Panc1 (cell line): ENCODE data around the gene TMEM107. TPM values are rescaled to one million over a fixed set of nuclear protein-coding genes. Genes with fewer than 3 reads are reported as not detected.

ENCODE experiments used
- ATAC-seq: fragments of 200-7000 bp; cut with Tn5 transposase; 2 replicates; pipeline ENCODE4 v1.9.1; 2020; ENCODE audit warnings: mild to moderate bottlenecking, moderate library complexity
- BruUV-seq: library from RNA; stranded (reverse); fragments of 400-500 nt; replicated peaks from 2 replicates; lab custom pipeline; 2021; lab: Mats Ljungman, UMichigan
- CTCF ChIA-PET: fragments of 300-600 bp; sonication (Branson Sonifier 250); formaldehyde crosslinking; loops from one replicate; lab custom pipeline; 2022; ENCODE audit warnings: antibody characterized with exemption; lab: Charles Lee
- POLR2A ChIA-PET: fragments of 300-600 bp; sonication (Branson Sonifier 250); formaldehyde crosslinking; loops from one replicate; lab custom pipeline; 2022; ENCODE audit warnings: antibody characterized with exemption; lab: Charles Lee
- DNase-seq: peaks from one replicate; pipeline ENCODE4 v3.0.0-alpha.2; 2010; ENCODE audit warnings: low read depth, low spot score
- H3K27ac ChIP-seq: 2 replicates; pipeline ENCODE4 v1.5.1; 2011; ENCODE audit warnings: mild to moderate bottlenecking, low read length, inconsistent platforms
- H3K27me3 ChIP-seq: fragments of 200-500 bp; sonication (Bioruptor generic); 2 replicates; pipeline ENCODE4 v1.6.0; 2014; ENCODE audit warnings: low read length, inconsistent platforms; ENCODE audit not compliant: control insufficient read depth, insufficient read depth
- H3K36me3 ChIP-seq: fragments of 200-500 bp; sonication (Bioruptor generic); 2 replicates; pipeline ENCODE4 v1.5.1; 2014; ENCODE audit warnings: inconsistent platforms, mild to moderate bottlenecking, low read length, moderate library complexity; ENCODE audit not compliant: control insufficient read depth, insufficient read depth
- H3K4me1 ChIP-seq: 2 replicates; pipeline ENCODE4 v1.5.1; 2011; ENCODE audit warnings: inconsistent platforms, mild to moderate bottlenecking, low read length, moderate library complexity; ENCODE audit not compliant: control insufficient read depth, insufficient read depth
- H3K4me3 ChIP-seq, 2 experiments: 2 replicates each; pipeline ENCODE4 v1.5.1; 2011 to 2012; ENCODE audit warnings: low read depth in 2 of 2, low read length in 2 of 2, mild to moderate bottlenecking in 2 of 2, inconsistent platforms in 1 of 2, moderate library complexity in 1 of 2
- H3K9me3 ChIP-seq: fragments of 200-500 bp; sonication (Bioruptor generic); 2 replicates; pipeline ENCODE4 v1.5.1; 2014; ENCODE audit warnings: low read depth, mild to moderate bottlenecking, inconsistent platforms, low read length, moderate library complexity; ENCODE audit not compliant: control insufficient read depth, insufficient read depth
- POLR2AphosphoS5 ChIP-seq: IDR thresholded peaks from 2 replicates; pipeline ENCODE4 v1.6.1; 2012; ENCODE audit warnings: mild to moderate bottlenecking, low read depth, low read length, moderate library complexity
- SIN3A ChIP-seq: IDR thresholded peaks from 2 replicates; pipeline ENCODE4 v1.6.1; 2012; ENCODE audit warnings: low read depth, mild to moderate bottlenecking, low read length, moderate library complexity, borderline replicate concordance; ENCODE audit not compliant: insufficient read depth
- TCF7L2 ChIP-seq: IDR thresholded peaks from 2 replicates; pipeline ENCODE4 v1.6.1; 2011; ENCODE audit warnings: mild to moderate bottlenecking, low read depth, low read length, inconsistent platforms
- in situ Hi-C: cut with HindIII; loops from 2 replicates; pipeline ENCODE4 v1.10.0; 2016; ENCODE audit warnings: low sequenced_read_pairs, low pct_unique_long_range_greater_than_20kb
- intact Hi-C: fragments of 100-400 bp; cut with micrococcal nuclease; formaldehyde crosslinking; loops from one replicate; pipeline ENCODE4 v1.10.0; 2022; ENCODE audit not compliant: unreplicated experiment
- total RNA-seq: library from RNA; stranded (reverse); gene quantifications from one replicate; pipeline ENCODE4 v1.2.1, GENCODE V29; 2021; ENCODE audit not compliant: unreplicated experiment
- TF ChIP-seq, protein P1 (sequence below), 2 experiments: IDR thresholded peaks; 2 replicates each; pipeline ENCODE4 v1.6.1; 2011 to 2012; ENCODE audit warnings: low read depth in 2 of 2, control low read depth in 1 of 2, low read length in 1 of 2, mild to moderate bottlenecking in 1 of 2, moderate library complexity in 1 of 2; ENCODE audit not compliant: insufficient read depth in 1 of 2
- TF ChIP-seq, protein P2 (sequence below): fragments of 450-650 bp; IDR thresholded peaks from 2 replicates; pipeline ENCODE4 v1.5.1; 2017; ENCODE audit warnings: mild to moderate bottlenecking

Gene TMEM107
- total RNA-seq, 1 experiment from 2014 or later: 10.6 TPM

DNA sequence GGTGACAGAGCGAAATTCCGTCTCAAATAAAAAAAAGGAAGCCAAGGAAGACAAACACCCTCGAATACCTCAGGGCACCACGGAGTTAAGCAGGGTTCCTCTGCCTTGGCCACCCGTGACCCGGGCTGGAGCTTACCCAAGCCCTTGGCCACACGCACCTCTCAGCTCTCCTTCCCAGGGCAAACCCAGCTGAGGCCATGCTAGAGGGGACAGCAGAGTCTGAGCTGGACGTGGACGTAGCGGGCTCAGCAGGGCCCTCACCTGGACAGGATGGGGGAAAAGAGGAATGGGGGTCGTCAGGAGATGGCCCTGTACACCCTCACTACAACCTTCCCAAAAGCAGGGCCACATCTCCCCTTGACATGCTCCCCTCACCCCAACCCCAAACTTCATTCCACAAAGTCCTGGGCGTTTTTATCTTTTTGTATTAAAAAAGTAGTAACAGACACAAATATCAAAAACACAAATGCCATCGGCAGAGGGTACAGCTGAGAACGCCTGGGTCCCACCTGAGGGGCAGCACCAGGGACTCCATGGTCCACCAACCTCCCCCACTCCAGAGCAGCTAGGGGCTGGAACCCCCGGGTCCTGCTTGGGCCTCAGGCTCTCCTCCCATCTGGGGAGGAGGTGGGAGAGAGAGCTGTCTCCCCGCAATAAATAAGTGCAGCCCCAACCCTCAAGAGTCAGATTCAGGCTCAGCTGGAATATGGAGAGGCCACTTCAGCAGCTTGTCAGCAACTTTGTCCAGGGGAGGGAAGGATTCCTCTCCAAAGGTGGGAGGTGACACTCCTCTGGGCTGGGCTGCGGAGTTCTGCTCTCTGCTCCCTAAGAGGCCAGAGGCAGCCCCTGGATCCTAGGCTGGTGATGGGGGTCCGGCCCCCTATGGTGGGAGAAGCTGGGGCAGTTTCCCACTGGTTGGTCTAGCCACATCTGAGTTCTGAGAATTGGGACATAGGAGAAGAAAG lies 35.8 kb downstream of the TMEM107 start:
- BruUV-seq: no TSS peak
- DNase-seq (no peak), ATAC-seq (no peak)
- H3K27me3 ChIP-seq: no peaks in the 10 kb centered on the region
- H3K4me1 ChIP-seq: no peaks in the 10 kb centered on the region
- no peak overlapping the region for H3K4me3 ChIP-seq
- no peak overlapping the region for H3K27ac ChIP-seq
- H3K36me3 ChIP-seq: no peaks in the 10 kb centered on the region
- H3K9me3 ChIP-seq: no peaks in the 10 kb centered on the region
- ChIA-PET CTCF (no interaction called here), POLR2A (interaction anchor here (0.6 kb wide), 1 partner anchor 164 kb away, joined by 4 read pairs; no protein-coding TSS in a partner anchor)
- intact Hi-C loops: no loop called here
- TF ChIP-seq SIN3A: no peak
- TF ChIP-seq TCF7L2: no peak
- TF ChIP-seq, protein P1, sequence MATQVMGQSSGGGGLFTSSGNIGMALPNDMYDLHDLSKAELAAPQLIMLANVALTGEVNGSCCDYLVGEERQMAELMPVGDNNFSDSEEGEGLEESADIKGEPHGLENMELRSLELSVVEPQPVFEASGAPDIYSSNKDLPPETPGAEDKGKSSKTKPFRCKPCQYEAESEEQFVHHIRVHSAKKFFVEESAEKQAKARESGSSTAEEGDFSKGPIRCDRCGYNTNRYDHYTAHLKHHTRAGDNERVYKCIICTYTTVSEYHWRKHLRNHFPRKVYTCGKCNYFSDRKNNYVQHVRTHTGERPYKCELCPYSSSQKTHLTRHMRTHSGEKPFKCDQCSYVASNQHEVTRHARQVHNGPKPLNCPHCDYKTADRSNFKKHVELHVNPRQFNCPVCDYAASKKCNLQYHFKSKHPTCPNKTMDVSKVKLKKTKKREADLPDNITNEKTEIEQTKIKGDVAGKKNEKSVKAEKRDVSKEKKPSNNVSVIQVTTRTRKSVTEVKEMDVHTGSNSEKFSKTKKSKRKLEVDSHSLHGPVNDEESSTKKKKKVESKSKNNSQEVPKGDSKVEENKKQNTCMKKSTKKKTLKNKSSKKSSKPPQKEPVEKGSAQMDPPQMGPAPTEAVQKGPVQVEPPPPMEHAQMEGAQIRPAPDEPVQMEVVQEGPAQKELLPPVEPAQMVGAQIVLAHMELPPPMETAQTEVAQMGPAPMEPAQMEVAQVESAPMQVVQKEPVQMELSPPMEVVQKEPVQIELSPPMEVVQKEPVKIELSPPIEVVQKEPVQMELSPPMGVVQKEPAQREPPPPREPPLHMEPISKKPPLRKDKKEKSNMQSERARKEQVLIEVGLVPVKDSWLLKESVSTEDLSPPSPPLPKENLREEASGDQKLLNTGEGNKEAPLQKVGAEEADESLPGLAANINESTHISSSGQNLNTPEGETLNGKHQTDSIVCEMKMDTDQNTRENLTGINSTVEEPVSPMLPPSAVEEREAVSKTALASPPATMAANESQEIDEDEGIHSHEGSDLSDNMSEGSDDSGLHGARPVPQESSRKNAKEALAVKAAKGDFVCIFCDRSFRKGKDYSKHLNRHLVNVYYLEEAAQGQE (IDR thresholded peaks at IDR 0.05; ENCODE audit: insufficient read depth in 1 of 2, low read depth in 2 of 2, low read length in 1 of 2): no peak
- TF ChIP-seq, protein P2, sequence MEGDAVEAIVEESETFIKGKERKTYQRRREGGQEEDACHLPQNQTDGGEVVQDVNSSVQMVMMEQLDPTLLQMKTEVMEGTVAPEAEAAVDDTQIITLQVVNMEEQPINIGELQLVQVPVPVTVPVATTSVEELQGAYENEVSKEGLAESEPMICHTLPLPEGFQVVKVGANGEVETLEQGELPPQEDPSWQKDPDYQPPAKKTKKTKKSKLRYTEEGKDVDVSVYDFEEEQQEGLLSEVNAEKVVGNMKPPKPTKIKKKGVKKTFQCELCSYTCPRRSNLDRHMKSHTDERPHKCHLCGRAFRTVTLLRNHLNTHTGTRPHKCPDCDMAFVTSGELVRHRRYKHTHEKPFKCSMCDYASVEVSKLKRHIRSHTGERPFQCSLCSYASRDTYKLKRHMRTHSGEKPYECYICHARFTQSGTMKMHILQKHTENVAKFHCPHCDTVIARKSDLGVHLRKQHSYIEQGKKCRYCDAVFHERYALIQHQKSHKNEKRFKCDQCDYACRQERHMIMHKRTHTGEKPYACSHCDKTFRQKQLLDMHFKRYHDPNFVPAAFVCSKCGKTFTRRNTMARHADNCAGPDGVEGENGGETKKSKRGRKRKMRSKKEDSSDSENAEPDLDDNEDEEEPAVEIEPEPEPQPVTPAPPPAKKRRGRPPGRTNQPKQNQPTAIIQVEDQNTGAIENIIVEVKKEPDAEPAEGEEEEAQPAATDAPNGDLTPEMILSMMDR: no peak
- TF ChIP-seq POLR2AphosphoS5: no peak
- in situ Hi-C loops: no loop called here

DNA sequence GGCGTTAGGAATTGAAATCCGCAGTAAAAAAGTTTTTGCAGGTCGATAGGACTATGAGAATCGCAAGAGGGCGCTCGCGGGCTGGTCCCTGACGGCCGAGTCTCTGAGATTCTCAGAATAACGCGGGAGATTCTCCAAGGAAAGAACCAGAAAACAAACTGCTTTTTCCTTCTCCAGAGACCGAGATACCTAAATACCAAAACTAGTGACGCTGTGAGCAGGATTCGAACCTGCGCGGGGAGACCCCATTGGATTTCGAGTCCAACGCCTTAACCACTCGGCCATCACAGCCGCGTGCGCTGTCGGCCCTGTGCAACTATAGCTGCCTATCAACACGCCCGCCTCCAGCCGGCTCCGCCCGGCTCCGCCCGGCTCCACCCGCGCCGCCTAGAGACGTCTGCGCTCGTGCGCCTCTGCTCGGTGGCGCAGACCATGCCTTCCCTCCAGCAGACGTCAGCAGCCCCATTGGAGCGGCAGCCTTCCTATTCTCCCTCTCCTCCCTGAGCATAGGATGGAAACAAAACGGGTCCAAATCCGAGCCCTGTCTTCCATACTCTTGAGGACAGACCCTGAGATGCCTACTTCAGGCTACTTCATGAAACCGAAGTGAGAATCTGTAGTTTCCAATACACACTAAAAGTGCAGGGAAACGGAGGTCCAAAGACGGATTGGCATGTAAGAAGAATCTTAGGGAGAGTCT lies 37.4 kb downstream of the TMEM107 start:
- no TSS peak for BruUV-seq
- ATAC-seq (peak; percentile 94), DNase-seq (peak; percentile 98)
- Histone ChIP-seq H3K9me3 (no peaks in the 10 kb centered on the region), H3K36me3 (no peaks in the 10 kb centered on the region), H3K27me3 (no peaks in the 10 kb centered on the region), H3K27ac (peak overlapping the region; percentile 85), H3K4me1 (no peaks in the 10 kb centered on the region), H3K4me3 (peak overlapping the region; percentile 65 to 92)
- intact Hi-C loops (no loop called here), in situ Hi-C loops (no loop called here)
- TF ChIP-seq SIN3A (no peak), POLR2AphosphoS5 (peak; percentile 72; the same call in 1 of the 2 replicates), TCF7L2 (no peak)
- TF ChIP-seq, protein P1 (IDR thresholded peaks at IDR 0.05; ENCODE audit: insufficient read depth in 1 of 2, low read depth in 2 of 2, low read length in 1 of 2): peak in 1 of 2 experiments; percentile 32; a peak in 1 of 4 replicates
- TF ChIP-seq, protein P2: peak; percentile 94
- ChIA-PET POLR2A (no interaction called here), CTCF (no interaction called here)
